Endothelial cell of umbilical vein (primary cell): ENCODE results near the gene NRARP.
A peak's percentile ranks its signal among the peaks of the same experiment; 100 is the strongest.

Experiments used
- EZH2 ChIP-seq: IDR thresholded peaks from 2 replicates; pipeline ENCODE4 v1.6.1; 2012; ENCODE audit warnings: borderline replicate concordance, low read depth, mild to moderate bottlenecking, moderate library complexity, low read length, inconsistent platforms; ENCODE audit not compliant: severe bottlenecking
- POLR2AphosphoS5 ChIP-seq: IDR thresholded peaks from 2 replicates; pipeline ENCODE4 v1.6.1; 2012; ENCODE audit warnings: low read depth, mild to moderate bottlenecking, control low read depth, low read length, moderate library complexity; ENCODE audit not compliant: insufficient read depth

GRCh38 chr9:137294091-137294680, 7.9 kb downstream of the NRARP start:
- TF ChIP-seq EZH2 (no peak), POLR2AphosphoS5 (peak; percentile 17)
